Body of pancreas (tissue), 4 donors: ENCODE results near the gene IL1RAPL1. TPM values are rescaled to one million over a fixed set of nuclear protein-coding genes. Genes with fewer than 3 reads are reported as not detected.

Experiments
- ATAC-seq: fragments of 150-250 bp; one replicate; pipeline ENCODE4 v1.9.1; 2016
- DNase-seq, 4 donors: peaks; one replicate each; pipeline ENCODE4 v3.0.0-alpha.2; 2019
- H3K27ac ChIP-seq, 4 donors: fragments of 200-600 bp; sonication (generic); 1 replicate in 3 of 4; 2 replicates in 1 of 4; pipeline versions ENCODE4 v1.5.1 to v1.6.1; 2016 to 2019; ENCODE audit warnings: mild to moderate bottlenecking in 1 of 4, mixed read lengths in 1 of 4, moderate library complexity in 1 of 4
- H3K27me3 ChIP-seq, 2 donors: fragments of 200-600 bp; sonication (generic); one replicate each; pipeline ENCODE4 v1.6.0; 2016; ENCODE audit warnings: mild to moderate bottlenecking in 1 of 2
- H3K36me3 ChIP-seq, 2 donors: fragments of 200-600 bp; sonication (generic); replicated peaks in 1 of 2; 2 replicates each; pipeline ENCODE4 v1.5.1; 2016; ENCODE audit warnings: low read depth in 2 of 2; ENCODE audit not compliant: insufficient read depth in 1 of 2
- H3K4me1 ChIP-seq: fragments of 200-600 bp; sonication (generic); one replicate; pipeline ENCODE4 v1.6.0; 2016
- H3K4me3 ChIP-seq, 2 donors: fragments of 200-600 bp; sonication (generic); 1 replicate in 1 of 2; 2 replicates in 1 of 2; pipeline ENCODE4 v1.5.1; 2016 to 2019
- H3K9me3 ChIP-seq, 3 donors: fragments of 200-600 bp; sonication (generic); 1 replicate in 2 of 3; 2 replicates in 1 of 3; pipeline ENCODE4 v1.5.1; 2016
- POLR2A ChIP-seq, 3 donors: fragments of 450-650 bp; IDR thresholded peaks; one replicate each; pipeline ENCODE4 v1.6.1; 2016; ENCODE audit warnings: antibody characterized with exemption in 3 of 3, mild to moderate bottlenecking in 2 of 3
- WGBS, 2 donors: methylation state at CpG; one replicate each; pipeline ENCODE4 v1.1.5; 2017; 5-methylcytosine and 5-hydroxymethylcytosine counted together
- intact Hi-C: fragments of 100-400 bp; cut with DNase I; formaldehyde crosslinking; loops from one replicate; pipeline ENCODE4 v1.15.1; 2023
- total RNA-seq, 2 donors: library from RNA; depleted of rRNA; stranded (reverse); fragments of >200 nt; gene quantifications; one replicate each; pipeline ENCODE4 v1.1.0, GENCODE V29; 2016
- TF ChIP-seq, protein P1 (sequence below), 7 experiments: fragments of 450-650 bp in 4 of 7; fragments of 200-600 bp in 3 of 7; sonication (generic) in 3 of 7; IDR thresholded peaks; one replicate each; pipeline ENCODE4 v1.5.1; 2016 to 2019; ENCODE audit warnings: antibody characterized with exemption in 7 of 7

Gene IL1RAPL1
- total RNA-seq, 2 donors from 2014 or later, result 0.26 TPM; not detected in 1

DNA sequence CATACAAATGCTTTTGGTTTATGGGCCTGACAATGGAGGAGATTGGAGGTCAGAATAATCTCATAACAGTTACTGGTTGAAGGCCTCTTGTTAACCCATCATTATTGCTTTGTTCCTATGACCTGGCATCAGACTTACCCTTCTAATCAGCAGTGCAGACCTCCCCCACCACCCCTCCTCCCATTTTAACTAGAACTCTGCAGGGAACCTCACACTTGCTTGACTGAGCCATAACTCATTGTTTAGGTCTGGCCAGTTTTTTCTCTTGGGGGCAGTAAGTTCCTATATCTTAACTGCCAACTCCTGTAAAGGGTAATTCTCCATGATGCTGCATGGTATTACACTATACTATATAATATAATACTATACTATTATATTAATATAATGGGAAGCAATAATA is 609.3 kb downstream of the IL1RAPL1 start:
- intact Hi-C loops, result no loop called here

DNA sequence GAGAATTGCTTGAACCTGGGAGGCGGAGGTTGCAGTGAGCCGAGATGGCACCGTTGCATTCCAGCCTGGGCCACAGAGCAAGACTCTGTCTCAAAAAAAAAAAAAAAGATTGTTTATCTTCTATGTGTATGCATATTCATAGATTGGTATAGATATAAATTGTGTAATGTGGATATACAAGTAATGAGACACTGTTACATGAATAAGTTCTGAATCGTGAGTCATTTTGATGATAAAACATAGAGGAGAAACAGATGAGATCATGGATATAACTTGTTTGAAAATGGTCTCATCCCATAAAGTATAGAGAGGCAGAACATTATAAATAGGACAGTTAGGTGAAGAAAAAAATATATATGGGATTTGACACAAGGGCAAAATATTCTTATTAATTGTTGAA is 628.0 kb downstream of the IL1RAPL1 start:
- 63 to 90% methylated on average over 1 to 4 of the region's 4 CpGs for WGBS, 2 donors
- Histone ChIP-seq H3K4me1 (no peaks in the 10 kb centered on the region), H3K36me3 (no peaks in the 10 kb centered on the region), H3K4me3 (no peak overlapping the region), H3K27me3 (no peaks in the 10 kb centered on the region), H3K9me3 (no peaks in the 10 kb centered on the region), H3K27ac (no peak overlapping the region)
- ATAC-seq (no peak), DNase-seq (no peak)
- intact Hi-C loops, result no loop called here
- TF ChIP-seq POLR2A (IDR thresholded peaks at IDR 0.05), result no peak
- TF ChIP-seq, protein P1, sequence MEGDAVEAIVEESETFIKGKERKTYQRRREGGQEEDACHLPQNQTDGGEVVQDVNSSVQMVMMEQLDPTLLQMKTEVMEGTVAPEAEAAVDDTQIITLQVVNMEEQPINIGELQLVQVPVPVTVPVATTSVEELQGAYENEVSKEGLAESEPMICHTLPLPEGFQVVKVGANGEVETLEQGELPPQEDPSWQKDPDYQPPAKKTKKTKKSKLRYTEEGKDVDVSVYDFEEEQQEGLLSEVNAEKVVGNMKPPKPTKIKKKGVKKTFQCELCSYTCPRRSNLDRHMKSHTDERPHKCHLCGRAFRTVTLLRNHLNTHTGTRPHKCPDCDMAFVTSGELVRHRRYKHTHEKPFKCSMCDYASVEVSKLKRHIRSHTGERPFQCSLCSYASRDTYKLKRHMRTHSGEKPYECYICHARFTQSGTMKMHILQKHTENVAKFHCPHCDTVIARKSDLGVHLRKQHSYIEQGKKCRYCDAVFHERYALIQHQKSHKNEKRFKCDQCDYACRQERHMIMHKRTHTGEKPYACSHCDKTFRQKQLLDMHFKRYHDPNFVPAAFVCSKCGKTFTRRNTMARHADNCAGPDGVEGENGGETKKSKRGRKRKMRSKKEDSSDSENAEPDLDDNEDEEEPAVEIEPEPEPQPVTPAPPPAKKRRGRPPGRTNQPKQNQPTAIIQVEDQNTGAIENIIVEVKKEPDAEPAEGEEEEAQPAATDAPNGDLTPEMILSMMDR (IDR thresholded peaks at IDR 0.05), result no peak

More for the DNA sequence above, 609.3 kb downstream of the IL1RAPL1 start:
- TF ChIP-seq, protein P1 (IDR thresholded peaks at IDR 0.05), result no peak
- TF ChIP-seq POLR2A (IDR thresholded peaks at IDR 0.05), result no peak
- no peaks in the 10 kb centered on the region for H3K36me3 ChIP-seq
- no peaks in the 10 kb centered on the region for H3K27me3 ChIP-seq
- H3K4me1 ChIP-seq, result no peaks in the 10 kb centered on the region
- no peaks in the 10 kb centered on the region for H3K9me3 ChIP-seq
- ATAC-seq (no peak), DNase-seq (no peak)
- H3K27ac ChIP-seq, result no peak overlapping the region
- H3K4me3 ChIP-seq, result no peak overlapping the region

DNA sequence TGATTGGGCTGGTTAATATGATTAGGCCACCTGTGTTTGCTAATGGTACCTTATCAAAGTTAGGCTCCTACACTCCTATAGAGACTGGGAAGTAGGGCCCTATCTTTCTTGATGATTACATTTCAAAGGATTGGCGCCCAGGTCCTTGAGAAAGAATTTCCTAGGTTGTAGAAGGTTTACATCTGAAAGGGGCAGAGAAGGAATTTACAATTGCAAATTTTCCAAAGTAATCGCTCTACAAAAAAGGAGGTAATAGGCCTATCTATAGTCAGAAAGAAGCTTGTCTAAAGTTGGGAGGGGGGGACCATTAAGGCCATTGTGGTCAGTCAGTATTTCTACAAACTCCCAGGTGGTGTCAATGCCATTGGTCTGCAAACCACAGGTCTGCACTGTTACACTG is 638.4 kb downstream of the IL1RAPL1 start:
- no peak overlapping the region for H3K27ac ChIP-seq
- H3K4me1 ChIP-seq, result no peaks in the 10 kb centered on the region
- H3K27me3 ChIP-seq, result no peaks in the 10 kb centered on the region
- TF ChIP-seq POLR2A (IDR thresholded peaks at IDR 0.05), result no peak
- TF ChIP-seq, protein P1 (IDR thresholded peaks at IDR 0.05), result no peak
- no peaks in the 10 kb centered on the region for H3K36me3 ChIP-seq
- 32 to 81% methylated on average over 2 of the region's 2 CpGs for WGBS, 2 donors
- DNase-seq (no peak), ATAC-seq (no peak)
- no peak overlapping the region for H3K4me3 ChIP-seq
- intact Hi-C loops, result no loop called here
- no peaks in the 10 kb centered on the region for H3K9me3 ChIP-seq

DNA sequence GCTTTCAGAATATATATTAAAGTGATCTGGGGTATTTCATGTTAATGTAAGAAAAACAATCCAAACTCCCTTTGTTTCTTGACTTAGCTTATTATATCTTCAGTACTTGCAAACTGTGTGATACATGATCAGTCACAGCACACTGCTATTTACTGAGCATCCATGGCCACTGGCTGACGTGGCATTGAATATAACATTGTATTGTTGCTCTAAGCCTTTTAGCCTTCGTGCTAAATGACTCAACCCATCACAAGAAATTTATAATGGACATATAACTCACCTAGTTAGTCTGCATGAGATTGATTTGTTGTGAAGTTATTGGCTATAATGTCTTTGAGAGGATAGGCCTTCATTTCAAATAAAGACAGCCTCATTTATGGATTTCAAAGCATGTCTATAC is 642.6 kb downstream of the IL1RAPL1 start:
- Histone ChIP-seq H3K4me1 (no peaks in the 10 kb centered on the region), H3K27ac (no peak overlapping the region), H3K27me3 (no peaks in the 10 kb centered on the region), H3K9me3 (no peaks in the 10 kb centered on the region), H3K36me3 (no peaks in the 10 kb centered on the region), H3K4me3 (no peak overlapping the region)
- DNase-seq, result no peak
- no peak for ATAC-seq
- WGBS, 2 donors, result 60 to 63% methylated on average over 2 of the region's 2 CpGs
- intact Hi-C loops, result no loop called here
- no peak for TF ChIP-seq POLR2A (IDR thresholded peaks at IDR 0.05)
- TF ChIP-seq, protein P1 (IDR thresholded peaks at IDR 0.05), result no peak

DNA sequence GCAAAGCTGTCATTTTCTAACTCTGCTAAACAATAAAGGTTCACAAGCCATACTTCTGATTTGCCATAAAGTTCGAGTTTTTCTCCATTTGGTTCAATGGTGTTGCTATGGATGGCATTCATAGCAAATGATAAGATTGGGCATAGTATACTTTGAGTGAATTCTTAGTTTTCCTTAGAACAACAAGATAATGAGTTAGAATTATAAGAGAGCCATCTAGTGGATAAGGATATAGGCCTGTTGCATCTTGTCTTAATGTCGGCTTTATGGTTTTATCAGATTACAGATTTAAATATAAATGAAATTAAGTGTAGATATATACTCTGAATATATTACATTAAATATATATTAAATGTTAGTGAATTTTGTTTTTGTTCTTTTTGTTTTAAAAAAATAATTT is 644.6 kb downstream of the IL1RAPL1 start:
- H3K4me1 ChIP-seq, result no peaks in the 10 kb centered on the region
- no peak overlapping the region for H3K27ac ChIP-seq
- no peaks in the 10 kb centered on the region for H3K27me3 ChIP-seq
- no peaks in the 10 kb centered on the region for H3K36me3 ChIP-seq
- TF ChIP-seq POLR2A (IDR thresholded peaks at IDR 0.05), result no peak
- TF ChIP-seq, protein P1 (IDR thresholded peaks at IDR 0.05), result no peak
- ATAC-seq, result no peak
- 18 to 30% methylated on average over 2 of the region's 2 CpGs for WGBS, 2 donors
- no peak overlapping the region for H3K4me3 ChIP-seq
- intact Hi-C loops, result no loop called here
- H3K9me3 ChIP-seq, result no peaks in the 10 kb centered on the region
- DNase-seq, result no peak
